K562 (cell line): ENCODE data around the gene ANKRD16. TPM values are rescaled to one million over a fixed set of nuclear protein-coding genes. Genes with fewer than 3 reads are reported as not detected.

Experiments used
- ATAC-seq: fragments of 200-7000 bp; cut with Tn5 transposase; 3 replicates; pipeline ENCODE4 v1.9.1; 2020; ENCODE audit warnings: moderate library complexity
- BruUV-seq: library from RNA; stranded (reverse); fragments of 400-500 nt; replicated peaks from 2 replicates; lab custom pipeline; 2021; lab: Mats Ljungman, UMichigan
- CTCF ChIA-PET: fragments of 300-600 bp; formaldehyde crosslinking; extraction: SDS; loops from one replicate; lab custom pipeline; 2021; ENCODE audit warnings: low intra/inter-chr PET ratio; lab: Yijun Ruan, JAX
- POLR2A ChIA-PET: fragments of 300-600, 350-650 bp; sonication (Branson Sonifier 250); formaldehyde crosslinking; extraction: SDS; loops from one replicate; lab custom pipeline; 2021; ENCODE audit warnings: antibody characterized with exemption, inconsistent platforms; lab: Yijun Ruan, JAX
- DNase-seq, 4 experiments: peaks; one replicate each; pipeline versions ENCODE4 v3.0.0 to v3.0.0-alpha.2; 2011 to 2018; ENCODE audit warnings: low spot score in 3 of 4, mixed read lengths in 3 of 4; ENCODE audit errors: extremely low read depth in 1 of 4
- FAIRE-seq: peaks from 2 replicates; lab custom pipeline; 2011; peaks lifted over from hg19 to GRCh38; lab: Jason Lieb, UNC
- H2AFZ ChIP-seq: 2 replicates; pipeline ENCODE4 v1.6.0; 2011; ENCODE audit warnings: low read depth, low read length, control low read depth, inconsistent platforms
- H3K27ac ChIP-seq: fragments of 200-600 bp; 3 replicates; pipeline ENCODE4 v1.8.0; 2011; ENCODE audit warnings: low read depth, mild to moderate bottlenecking, control low read depth, inconsistent platforms, low read length, moderate library complexity, mixed read lengths; ENCODE audit errors: extremely low read depth
- H3K27me3 ChIP-seq, 2 experiments: fragments of 300-600 bp in 1 of 2; 2 replicates in 1 of 2; 3 replicates in 1 of 2; pipeline versions ENCODE4 v1.6.0 to v1.8.0; 2011; ENCODE audit warnings: inconsistent platforms in 2 of 2, low read length in 2 of 2, mild to moderate bottlenecking in 1 of 2, mixed read lengths in 1 of 2, moderate library complexity in 1 of 2; ENCODE audit not compliant: control insufficient read depth in 2 of 2, insufficient read depth in 2 of 2
- H3K36me3 ChIP-seq: fragments of 300-600 bp; 3 replicates; pipeline ENCODE4 v1.8.0; 2011; ENCODE audit warnings: mild to moderate bottlenecking, low read length, inconsistent platforms; ENCODE audit not compliant: control insufficient read depth, insufficient read depth
- H3K4me1 ChIP-seq, 2 experiments: fragments of 200-600 bp in 1 of 2; replicated peaks in 1 of 2; 2 replicates in 1 of 2; 3 replicates in 1 of 2; pipeline versions ENCODE4 v1.5.1 to v1.8.0; 2011; ENCODE audit warnings: inconsistent platforms in 2 of 2, low read length in 2 of 2, mild to moderate bottlenecking in 1 of 2, mixed read lengths in 1 of 2, moderate library complexity in 1 of 2; ENCODE audit not compliant: control insufficient read depth in 2 of 2, insufficient read depth in 2 of 2
- H3K4me2 ChIP-seq: 2 replicates; pipeline ENCODE4 v1.6.1; 2011; ENCODE audit warnings: low read length, control low read depth, inconsistent platforms, mixed read lengths; ENCODE audit not compliant: insufficient read depth
- H3K4me3 ChIP-seq: fragments of 200-600 bp; sonication (generic), shearing (Covaris generic); 2 replicates; pipeline ENCODE4 v1.5.1; 2016; ENCODE audit warnings: control low read depth, inconsistent platforms
- H3K79me2 ChIP-seq: fragments of 200-600 bp; 3 replicates; pipeline ENCODE4 v1.8.0; 2011; ENCODE audit warnings: low read length, inconsistent platforms; ENCODE audit not compliant: control insufficient read depth, insufficient read depth
- H3K9ac ChIP-seq, 2 experiments: 2 replicates each; pipeline versions ENCODE4 v1.6.0 to v1.6.1; 2011; ENCODE audit warnings: low read depth in 2 of 2, low read length in 2 of 2, control low read depth in 1 of 2, inconsistent platforms in 1 of 2, mild to moderate bottlenecking in 1 of 2, mixed read lengths in 1 of 2; ENCODE audit not compliant: insufficient read depth in 1 of 2
- H3K9me1 ChIP-seq: one replicate; pipeline ENCODE4 v1.6.0; 2011; ENCODE audit warnings: inconsistent platforms, mild to moderate bottlenecking, low read length, moderate library complexity; ENCODE audit not compliant: control insufficient read depth, insufficient read depth
- H3K9me3 ChIP-seq: replicated peaks from 2 replicates; pipeline ENCODE4 v1.5.1; 2011; ENCODE audit warnings: low read depth, low read length, inconsistent platforms; ENCODE audit not compliant: control insufficient read depth, insufficient read depth
- H4K20me1 ChIP-seq: replicated peaks from 2 replicates; pipeline ENCODE4 v1.6.1; 2011; ENCODE audit warnings: low read length, inconsistent platforms, mixed read lengths; ENCODE audit not compliant: control insufficient read depth, insufficient read depth
- E4F1 ChIP-seq: fragments of 250-450 bp; sonication (Bioruptor Pico); IDR thresholded peaks from 2 replicates; pipeline ENCODE4 v1.5.0; 2021; ENCODE audit warnings: mild to moderate bottlenecking, borderline replicate concordance
- SMARCA5 ChIP-seq: fragments of 450-650 bp; IDR thresholded peaks from 2 replicates; pipeline ENCODE4 v1.6.1; 2016
- WGBS: fragments of 100-300 bp; shearing (Covaris generic); methylation state at CpG from one replicate; pipeline ENCODE4 v1.1.6; 2016; ENCODE audit warnings: low coverage, mixed read lengths; ENCODE audit not compliant: insufficient coverage; ENCODE audit errors: missing lambda C conversion rate; 5-methylcytosine and 5-hydroxymethylcytosine counted together
- in situ Hi-C: fragments of 300-500 bp; cut with MboI; formaldehyde crosslinking; loops from 4 replicates; pipeline ENCODE4 v1.15.0; 2018; ENCODE audit warnings: inconsistent platforms, mixed read lengths
- intact Hi-C: fragments of 100-400 bp; cut with micrococcal nuclease; formaldehyde crosslinking; loops from 2 replicates; pipeline ENCODE4 v1.14.2; 2022
- polyA plus RNA-seq, 8 experiments: library from polyadenylated mRNA; depleted of rRNA in 4 of 8; stranded (reverse) in 5 of 8; unstranded in 3 of 8; fragments of >200 nt; fragmentation: Nextera tagmentation in 2 of 8; fragmentation: Illumina TruSeq in 1 of 8; extraction: Ambion mirVana in 2 of 8; extraction: Trizol in 1 of 8; gene quantifications; 2 replicates each; pipeline versions ENCODE4 v1.2.1 to v1.2.3, GENCODE V29; 2011 to 2014; ENCODE audit warnings: inconsistent platforms in 1 of 8, missing spikeins in 1 of 8
- total RNA-seq, 7 experiments: library from RNA; depleted of rRNA in 6 of 7; stranded (reverse); fragments of >200 nt in 6 of 7; fragmentation: Illumina TruSeq in 2 of 7; extraction: Trizol in 2 of 7; gene quantifications; 2 replicates each; pipeline versions ENCODE4 v1.2.1 to v1.2.3, GENCODE V29; 2011 to 2021; ENCODE audit warnings: low replicate concordance in 1 of 7

ANKRD16 gene
- total and polyA plus RNA-seq, 9 of the 15 experiments (the other 6 are each of a cell fraction or from before 2014, with no cell fraction given), result 1.5 to 16.0 (median 9.5) TPM

- no peak overlapping the region for H3K27ac ChIP-seq
- peaks cover 12 to 18% of the 10 kb centered on the region in 2 experiments for H3K4me1 ChIP-seq
- CTCF ChIA-PET, result interaction anchor here (0.6 kb wide), 1 partner anchor 54 kb away, joined by 3 read pairs; no protein-coding TSS in a partner anchor
Observed at GRCh38 chr10:5818048-5818331, 71.7 kb downstream of the ANKRD16 start.

More at GRCh38 chr10:5818048-5818331, 71.7 kb downstream of the ANKRD16 start:
- Histone ChIP-seq H3K9ac (no peak overlapping the region), H3K27me3 (no peaks in the 10 kb centered on the region), H3K4me3 (no peak overlapping the region), H3K4me2 (no peak overlapping the region), H2AFZ (no peak overlapping the region), H3K79me2 (peaks cover 20% of the 10 kb centered on the region), H3K9me1 (no peaks in the 10 kb centered on the region), H4K20me1 (no peaks in the 10 kb centered on the region), H3K9me3 (no peaks in the 10 kb centered on the region), H3K36me3 (no peaks in the 10 kb centered on the region)
- BruUV-seq, result no TSS peak
- TF ChIP-seq E4F1 (CRISPR knock-in tag) (no peak), SMARCA5 (no peak)
- in situ Hi-C loops (no loop called here), intact Hi-C loops (no loop called here)
- 93% methylated on average over 2 of the region's 2 CpGs for WGBS
- POLR2A ChIA-PET, result no interaction called here
- FAIRE-seq (no peak), DNase-seq (no peak), ATAC-seq (no peak)
